Amygdala (tissue), 56 donors: ENCODE data around the gene CCDC90B.
"Not testable (repeated sequence)": the region's sequence is repeated elsewhere in the genome, so short reads cannot be mapped to it uniquely, and the experiment has no call there.

Experiments used
- DNase-seq, 56 donors: peaks; one replicate each; lab custom pipeline; 2025; lab: John Stamatoyannopoulos, UW

CCDC90B gene, protein sequence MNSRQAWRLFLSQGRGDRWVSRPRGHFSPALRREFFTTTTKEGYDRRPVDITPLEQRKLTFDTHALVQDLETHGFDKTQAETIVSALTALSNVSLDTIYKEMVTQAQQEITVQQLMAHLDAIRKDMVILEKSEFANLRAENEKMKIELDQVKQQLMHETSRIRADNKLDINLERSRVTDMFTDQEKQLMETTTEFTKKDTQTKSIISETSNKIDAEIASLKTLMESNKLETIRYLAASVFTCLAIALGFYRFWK

DNA sequence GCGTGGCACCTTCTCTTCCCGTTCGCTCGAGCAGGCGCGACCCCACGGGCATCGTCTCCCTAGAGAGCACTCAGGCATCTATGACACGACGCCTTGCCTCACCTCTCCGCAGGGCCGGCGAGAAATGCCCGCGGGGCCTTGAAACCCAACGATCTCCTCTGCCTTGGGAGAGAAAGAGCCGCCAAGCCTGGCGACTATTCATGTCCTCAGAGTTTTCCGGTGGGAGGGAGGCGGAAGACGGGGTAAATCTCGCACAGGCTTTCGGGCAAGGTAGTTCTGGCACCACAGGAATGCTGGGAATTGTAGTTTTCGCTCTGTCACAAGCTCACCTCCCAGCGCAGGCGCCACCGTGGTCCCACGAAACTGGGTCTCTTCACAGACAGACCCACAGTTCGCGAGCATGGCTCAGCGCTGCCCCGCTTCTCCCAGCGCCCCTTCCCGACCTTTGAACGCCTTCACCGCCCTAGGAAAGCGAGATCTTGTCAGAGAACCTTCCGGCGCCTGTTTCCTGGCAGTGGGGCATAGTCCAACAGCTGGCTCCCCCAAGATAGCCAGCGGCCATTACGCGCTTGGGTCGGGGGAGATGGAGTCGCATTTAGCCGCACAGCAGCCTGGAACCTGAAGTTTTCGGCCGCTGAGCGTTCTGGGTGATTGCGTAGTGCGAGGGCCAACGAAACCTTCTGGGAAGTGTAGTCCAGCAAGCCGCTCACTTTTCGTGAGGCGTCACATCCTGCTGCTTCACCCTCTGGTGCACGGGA, at the start of gene CCDC90B:
TSS of gene CCDC90B (minus strand) at position 597 of the 758 bp plus-strand sequence. CDS start at position 202, 395 bp downstream.
- peak; percentile 87 to 100 (median 98) for DNase-seq

DNA sequence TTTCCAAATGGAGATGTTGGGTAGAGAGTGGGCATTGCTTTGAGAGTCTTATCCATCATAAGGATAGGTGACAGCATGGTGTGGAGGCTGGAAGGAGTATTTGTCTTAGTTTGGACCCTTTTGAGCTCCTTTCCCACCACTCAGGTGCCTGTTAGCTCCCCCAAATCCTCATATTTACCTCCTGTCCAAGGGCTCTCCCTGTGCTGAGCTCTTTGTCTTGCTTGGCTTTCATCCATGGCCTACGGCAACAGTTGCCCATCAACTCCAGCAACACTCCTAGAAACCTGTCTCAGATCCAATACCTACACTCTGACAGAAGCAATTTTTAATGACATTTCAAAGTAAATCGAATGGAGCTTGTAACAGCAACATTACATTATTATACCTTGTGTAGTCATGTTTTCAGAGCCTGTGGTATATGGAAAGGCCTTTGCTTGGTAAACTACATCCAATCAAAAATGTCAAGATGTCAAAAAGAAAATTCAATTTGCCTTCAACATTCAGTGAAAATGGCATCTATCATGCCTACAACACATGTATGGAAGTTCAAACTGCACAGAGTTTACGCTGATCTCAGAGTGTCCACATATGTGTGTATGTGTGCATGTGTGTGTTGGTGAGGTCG, 49.4 kb upstream of the CCDC90B start:
- DNase-seq: no peak

DNA sequence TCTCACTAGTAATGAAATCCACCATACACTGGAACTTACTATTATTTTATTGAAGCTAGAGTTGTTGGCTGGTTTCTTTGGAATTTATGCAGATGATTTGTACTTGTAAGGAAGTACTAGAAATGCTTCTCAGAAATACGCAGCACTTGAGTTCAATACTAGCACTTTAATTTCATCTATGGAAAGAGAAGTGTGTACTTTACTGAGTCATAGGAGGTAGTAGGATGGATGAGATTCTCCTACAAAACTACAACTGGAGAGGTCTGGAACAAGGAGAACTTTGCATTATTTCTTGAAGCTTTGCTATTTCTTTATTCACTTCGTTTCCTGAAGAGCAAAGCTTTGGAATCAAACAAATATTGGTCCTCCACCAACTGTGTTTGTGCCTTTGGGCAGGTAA, 44.1 kb upstream of the CCDC90B start:
- no peak for DNase-seq

DNA sequence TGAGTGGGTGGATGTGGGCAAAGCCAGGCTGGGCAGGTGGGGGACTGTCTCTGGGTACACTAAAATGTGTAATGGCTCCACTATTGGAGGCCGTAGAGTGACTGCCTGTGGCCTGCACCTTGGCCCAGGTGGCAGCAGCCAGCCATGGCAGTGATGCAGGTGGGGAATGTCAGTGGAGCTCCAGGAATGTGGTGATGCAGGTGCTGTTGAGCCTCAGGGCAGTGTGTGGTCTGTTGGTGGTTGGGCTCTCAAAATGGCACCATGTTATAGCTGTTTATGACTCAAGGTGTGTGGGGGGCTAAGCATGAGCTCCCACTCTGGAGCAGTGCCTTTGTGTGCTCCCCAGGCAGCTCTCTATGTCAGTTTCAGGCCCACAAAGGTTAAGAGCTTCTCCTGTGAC, 40.2 kb upstream of the CCDC90B start:
- DNase-seq: no peak

DNA sequence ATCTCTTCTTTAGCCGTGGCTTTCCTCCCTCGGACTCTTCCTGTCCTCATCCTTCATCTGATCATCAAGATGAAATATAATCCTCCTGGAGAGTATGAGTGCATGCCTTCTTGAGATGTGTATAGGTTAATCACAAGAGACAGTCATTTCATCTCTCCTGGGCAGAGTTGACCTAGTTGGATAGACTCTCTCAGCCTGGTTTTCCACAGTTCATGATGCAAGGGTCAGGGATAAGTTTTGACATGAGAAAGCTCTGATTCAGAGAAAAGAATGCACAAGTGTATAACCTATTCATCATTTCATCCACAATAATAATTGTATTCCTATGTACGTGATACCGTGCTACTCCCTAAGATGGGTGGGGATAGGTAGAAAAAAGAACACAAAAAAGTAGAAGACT, 33.2 kb upstream of the CCDC90B start:
- no peak for DNase-seq

DNA sequence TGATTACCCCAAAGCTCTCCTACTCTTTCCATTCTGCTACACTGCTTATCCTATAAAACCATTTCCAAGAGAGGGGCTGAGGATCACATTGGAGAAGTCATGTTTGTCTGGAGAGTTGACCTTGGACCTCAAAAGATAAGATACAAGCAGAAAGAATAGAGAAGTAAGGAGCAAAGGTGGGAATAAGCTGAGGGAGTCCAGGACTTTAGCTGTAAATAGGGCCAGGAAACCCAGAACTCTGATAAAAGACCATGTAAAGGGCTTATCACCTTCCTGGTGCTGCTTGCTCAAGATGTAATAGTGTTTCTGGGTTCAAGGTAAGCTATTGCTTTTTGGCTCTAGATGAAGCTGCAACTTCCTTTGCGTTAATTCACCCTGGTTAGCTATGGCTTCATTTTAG, 32.8 kb upstream of the CCDC90B start:
- no peak for DNase-seq

DNA sequence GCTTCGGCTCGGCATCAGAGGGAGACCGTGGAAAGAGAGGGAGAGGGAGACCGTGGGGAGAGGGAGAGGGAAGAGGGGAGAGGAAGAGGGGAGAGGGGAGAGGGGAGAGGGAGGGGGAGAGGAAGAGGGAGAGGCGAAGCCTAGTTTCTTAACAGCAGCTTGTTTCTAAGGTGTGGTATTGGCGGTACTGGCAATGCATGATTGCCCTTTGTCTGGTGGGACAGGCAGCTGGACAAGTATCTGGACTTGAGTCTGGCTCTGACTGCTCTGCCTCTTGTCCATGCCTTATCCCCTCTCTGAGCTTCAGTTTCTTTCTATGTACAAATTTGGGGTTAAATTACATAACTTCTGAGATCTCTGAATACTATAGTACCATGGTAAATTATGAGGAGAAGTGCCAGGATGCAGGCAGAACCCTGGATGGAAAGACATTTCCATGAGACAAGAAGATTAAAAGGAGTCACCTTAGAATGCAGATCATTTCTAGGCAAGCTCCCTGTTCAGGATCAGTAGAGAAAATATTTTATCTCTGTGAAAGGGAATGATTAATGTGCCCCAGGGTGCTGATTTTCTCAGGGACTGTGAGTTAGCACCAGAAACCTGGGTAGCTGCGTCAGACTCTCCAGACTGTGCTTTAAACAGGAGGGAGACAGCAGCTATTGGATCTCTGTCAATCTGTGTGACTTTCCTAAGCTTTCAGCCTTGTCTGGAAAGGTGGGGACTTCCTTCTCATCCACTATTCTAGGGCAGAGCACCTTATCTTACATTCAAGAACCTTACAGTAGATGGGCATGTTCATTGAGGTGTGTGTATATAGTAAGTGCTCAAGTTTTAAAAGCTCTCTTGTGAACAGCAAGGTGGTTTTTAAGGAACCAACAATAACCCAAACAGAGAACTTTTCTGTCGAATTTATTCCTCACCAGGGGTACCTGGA, 31.9 kb upstream of the CCDC90B start:
- no peak for DNase-seq

DNA sequence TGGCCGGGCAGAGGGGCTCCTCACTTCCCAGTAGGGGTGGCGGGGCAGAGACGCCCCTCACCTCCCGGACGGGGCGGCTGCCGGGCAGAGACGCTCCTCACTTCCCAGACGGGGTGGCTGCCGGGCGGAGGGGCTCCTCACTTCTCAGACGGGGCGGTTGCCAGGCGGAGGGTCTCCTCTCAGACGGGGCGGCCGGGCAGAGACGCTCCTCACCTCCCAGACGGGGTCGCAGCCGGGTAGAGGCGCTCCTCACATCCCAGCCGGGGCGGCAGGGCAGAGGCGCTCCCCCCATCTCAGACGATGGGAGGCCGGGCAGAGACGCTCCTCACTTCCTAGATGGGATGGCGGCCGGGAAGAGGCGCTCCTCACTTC, 30.7 kb upstream of the CCDC90B start:
- DNase-seq: not testable (repeated sequence)

DNA sequence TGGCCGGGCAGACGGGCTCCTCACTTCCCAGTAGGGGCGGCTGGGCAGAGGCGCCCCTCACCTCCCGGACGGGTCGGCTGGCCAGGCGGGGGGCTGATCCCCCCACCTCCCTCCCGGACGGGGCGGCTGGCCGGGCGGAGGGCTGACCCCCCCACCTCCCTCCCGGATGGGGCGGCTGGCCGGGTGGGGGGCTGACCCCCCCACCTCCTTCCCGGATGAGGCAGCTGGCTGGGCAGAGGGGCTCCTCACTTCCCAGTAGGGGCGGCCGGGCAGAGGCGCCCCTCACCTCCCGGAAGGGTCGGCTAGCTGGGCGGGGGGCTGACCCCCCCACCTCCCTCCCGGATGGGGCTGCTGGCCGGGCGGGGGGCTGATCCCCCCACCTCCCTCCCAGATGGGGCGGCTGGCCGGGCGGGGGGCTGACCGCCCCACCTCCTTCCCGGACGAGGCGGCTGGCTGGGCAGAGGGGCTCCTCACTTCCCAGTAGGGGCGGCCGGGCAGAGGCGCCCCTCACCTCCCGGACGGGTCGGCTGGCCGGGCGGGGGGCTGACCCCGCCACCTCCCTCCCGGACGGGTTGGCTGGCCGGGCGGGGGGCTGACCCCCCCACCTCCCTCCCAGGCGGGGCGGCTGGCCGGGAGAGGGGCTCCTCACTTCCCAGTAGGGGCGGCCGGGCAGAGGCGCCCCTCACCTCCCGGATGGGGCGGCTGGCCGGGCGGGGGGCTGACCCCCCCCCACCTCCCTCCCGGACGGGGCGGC, 30.2 kb upstream of the CCDC90B start:
- not testable (repeated sequence) for DNase-seq

DNA sequence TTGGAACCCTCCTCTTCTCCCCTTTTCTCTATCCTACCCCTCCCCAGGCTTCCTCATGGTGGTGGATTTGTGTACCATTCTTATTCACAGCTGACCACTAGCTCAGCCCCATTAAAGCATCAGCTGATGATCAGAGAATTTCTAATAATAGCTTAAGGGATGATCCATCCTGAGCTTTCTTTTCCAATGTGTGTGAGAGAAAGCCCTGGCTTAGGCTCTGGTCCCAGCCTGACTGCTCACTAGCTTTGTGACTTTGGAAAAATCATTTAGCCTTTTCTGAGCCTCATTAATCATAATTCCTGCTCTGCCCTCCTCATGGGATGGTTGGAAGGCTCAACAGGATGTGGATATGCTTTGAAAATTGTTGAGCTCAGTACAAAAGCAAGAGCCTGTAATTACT, 26.3 kb upstream of the CCDC90B start:
- DNase-seq: no peak

DNA sequence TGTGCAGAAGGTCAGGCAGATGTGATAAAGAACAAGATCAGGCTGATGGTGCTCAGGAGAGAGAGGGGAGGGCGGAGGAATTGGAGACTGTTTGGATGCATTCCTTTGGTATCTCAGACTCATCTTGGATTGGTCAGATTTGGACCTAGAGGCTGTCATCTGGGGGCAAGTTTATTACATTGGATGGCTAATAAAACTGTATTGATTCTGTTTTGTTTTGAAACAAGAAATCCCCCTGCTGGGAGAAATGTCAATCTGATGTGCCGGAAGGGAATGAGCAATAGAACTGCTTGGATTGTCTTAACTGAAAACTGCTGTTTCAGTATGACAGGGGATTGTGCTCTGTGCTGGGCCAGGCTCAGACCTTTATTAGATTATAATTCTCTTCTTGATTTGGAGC, 25.5 kb upstream of the CCDC90B start:
- DNase-seq: no peak

DNA sequence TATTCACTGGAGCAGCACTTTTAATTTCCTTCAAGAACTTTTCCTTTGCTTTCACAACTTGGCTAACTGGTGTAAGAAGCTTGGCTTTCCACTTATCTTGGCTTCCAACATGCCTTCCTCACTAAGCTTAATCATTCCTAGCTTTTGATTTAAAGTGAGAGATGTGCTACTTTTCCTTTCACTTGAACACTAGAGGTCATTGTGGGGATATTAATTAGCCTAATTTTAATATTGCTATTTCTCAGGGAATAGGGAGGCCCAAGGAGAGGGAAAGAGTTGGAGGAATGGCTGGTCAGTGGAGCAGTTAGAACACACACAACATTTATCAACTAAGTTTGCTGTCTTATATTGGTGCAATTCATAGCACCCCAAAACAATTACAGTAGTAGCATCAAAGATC, 24.6 kb upstream of the CCDC90B start:
- no peak for DNase-seq

DNA sequence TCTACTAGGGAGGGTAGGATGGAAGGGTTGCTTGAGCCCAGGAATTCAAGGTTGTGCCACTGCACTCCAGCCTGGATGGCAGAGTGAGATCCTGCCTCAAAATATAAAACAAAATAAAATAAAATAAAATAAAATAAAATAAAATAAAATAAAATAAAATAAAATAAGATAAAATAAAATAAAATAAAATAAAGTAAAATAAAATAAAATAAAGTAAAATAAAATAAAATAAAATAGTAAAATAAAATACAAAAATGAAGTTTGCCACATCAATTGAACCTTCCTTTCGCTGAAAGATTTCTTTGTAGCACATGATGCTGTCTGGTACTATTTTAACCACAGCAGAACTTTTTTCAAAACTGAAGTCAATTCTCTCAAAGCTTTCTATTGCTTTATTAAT, 22.4 kb upstream of the CCDC90B start:
- not testable (repeated sequence) for DNase-seq

DNA sequence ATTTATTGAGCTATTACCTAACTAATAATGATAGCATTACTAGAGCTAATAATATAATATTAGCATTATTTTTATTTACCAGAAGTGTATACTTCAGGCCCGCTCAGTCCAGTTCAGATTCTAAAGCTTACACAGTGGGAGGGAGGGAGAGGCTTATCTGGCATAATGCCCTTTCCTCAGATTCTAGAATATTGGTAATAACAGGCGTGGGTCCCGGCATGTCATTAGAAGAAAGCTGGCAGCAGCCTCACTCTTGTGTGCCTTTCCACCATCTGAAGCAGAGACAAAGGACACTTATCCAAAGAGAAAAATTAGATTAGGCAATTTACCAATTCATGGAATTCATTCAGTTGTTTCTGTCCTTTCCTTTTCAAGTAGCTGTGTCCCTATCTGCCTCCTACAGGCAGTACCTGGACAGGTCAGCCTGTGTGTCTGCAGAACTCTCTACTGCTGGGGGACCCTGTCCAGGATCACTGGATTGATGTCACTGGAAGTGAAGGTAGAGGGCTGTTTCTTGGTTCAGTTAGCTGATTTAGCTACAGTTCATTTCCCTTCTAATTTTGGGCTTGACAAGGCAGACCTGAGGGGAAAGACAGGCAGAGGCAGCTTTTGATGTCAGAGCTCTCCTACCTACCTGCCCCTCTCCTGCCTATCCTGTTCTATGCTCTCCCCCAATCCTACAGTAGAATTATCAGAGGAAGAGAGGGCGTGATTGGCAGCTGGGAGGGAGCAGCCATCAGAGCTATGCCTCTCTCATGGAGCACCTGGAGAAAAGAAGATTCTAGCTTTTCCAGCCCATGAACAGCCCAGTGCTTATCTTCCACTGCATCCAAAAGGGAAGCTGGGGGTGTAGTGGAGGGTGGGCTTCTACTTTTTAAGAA, 20.3 kb upstream of the CCDC90B start:
- peak in 1 of 56 donors; percentile 24 for DNase-seq

DNA sequence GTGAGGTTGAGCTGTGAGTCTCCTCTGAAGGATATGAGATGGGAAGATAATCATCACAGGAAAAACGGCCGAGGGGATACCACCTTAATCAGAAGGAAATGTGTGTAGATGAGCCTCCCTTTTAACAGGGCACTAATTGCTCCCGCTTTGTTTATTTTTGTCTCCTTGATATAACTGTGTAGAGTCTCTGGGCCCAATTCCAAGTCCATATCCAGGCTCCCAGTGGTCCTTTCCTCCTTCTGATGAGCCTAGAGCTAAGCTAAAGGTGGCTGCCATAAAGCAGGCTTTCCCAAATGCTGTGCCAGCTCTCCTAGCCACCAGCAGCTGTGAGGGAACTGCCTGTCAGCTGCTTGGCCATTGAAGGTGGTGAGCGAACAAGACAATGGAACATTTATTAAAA, 17.1 kb upstream of the CCDC90B start:
- no peak for DNase-seq

DNA sequence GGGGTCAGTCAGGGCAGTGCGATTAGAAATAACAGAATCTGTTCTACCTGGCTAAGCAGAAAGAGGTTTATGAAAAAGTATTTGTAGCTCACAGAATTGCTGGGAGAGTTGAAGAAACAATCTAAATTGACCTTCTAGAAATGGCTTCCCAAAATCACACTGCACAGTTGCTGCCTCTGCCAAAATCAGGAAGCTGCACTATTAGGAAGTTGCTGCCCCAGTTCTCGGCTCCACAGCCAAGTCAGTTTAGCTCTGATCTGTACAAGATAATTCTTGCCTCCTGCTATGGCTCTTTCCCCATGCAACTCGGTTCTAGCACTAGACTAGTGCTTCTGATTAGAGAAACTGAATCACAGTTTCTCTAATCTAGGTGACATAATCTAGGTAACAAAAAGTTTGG, 16.0 kb upstream of the CCDC90B start:
- no peak for DNase-seq

DNA sequence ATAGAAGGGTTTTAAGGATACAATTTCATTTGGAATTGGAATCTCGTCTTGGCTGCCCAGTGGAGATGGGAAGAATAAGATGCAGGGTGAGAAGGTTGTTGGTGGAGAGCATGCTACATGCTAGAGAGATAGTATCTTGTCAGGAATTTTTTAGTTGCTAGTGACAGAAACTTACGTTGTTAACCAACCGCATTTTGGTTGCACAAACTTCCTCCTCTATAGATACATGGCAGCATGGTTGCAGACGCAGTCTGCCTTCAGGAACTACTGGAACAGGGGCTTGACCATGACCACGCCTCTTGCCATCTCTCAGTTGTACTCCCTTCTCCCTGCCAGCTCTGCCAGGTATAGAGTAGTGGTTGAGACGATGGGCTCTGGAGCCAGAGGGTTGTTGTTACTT, 13.5 kb upstream of the CCDC90B start:
- no peak for DNase-seq

DNA sequence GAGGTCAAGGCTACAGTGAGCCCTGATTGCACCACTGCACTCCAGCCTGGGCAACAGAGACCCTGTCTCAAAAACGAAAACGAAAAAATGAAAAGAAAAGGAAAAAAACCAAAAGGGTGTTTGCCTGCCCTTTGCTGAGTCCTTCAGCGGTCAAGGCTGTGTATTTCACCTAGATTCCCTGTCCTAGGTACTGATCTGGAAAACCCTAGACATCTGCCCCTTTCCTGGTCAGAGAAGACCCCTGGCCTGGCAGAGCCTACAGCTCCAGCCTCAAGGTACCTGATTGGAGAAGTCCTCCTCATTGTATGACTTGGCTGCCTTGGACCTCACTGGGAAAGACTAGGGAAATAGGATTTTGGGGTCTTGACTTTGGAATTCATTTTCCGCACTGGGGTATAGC, 8.0 kb upstream of the CCDC90B start:
- DNase-seq: no peak

DNA sequence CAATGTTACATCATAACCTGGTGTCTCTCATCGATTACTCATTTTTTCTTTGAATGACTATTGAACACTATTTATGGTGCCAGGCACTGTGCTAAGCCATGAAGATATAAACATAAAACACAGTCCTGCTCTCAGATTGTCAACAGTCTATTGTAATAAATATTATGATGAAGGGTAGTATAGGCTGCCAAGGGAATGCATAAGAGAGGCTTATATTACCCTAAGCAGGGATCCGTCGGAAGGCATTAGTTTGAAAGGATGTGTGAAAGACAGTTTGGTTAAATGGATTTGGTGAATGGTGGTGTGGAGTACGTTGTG, 7.2 kb upstream of the CCDC90B start:
- no peak for DNase-seq
